HepG2 (cell line): ENCODE measurements around the gene AKNA.

Experiments
- MLLT10 ChIP-seq: sonication (generic); formaldehyde crosslinking; IDR thresholded peaks from 2 replicates; pipeline ENCODE4 v1.4.0; 2020; ENCODE audit warnings: missing genetic modification reagents
- NFKBIZ ChIP-seq: IDR thresholded peaks from 2 replicates; pipeline ENCODE4 v1.6.1; 2018; ENCODE audit warnings: missing genetic modification reagents, missing compliant biosample characterization
- STAT6 ChIP-seq: sonication (generic); formaldehyde crosslinking; IDR thresholded peaks from 2 replicates; pipeline ENCODE4 v1.4.0; 2020; ENCODE audit warnings: missing genetic modification reagents, mild to moderate bottlenecking, borderline replicate concordance
- TAF1 ChIP-seq: sonication (generic); formaldehyde crosslinking; IDR thresholded peaks from 2 replicates; pipeline ENCODE4 v1.4.0; 2020; ENCODE audit warnings: missing genetic modification reagents
- USF2 ChIP-seq, 2 experiments: sonication (generic) in 1 of 2; formaldehyde crosslinking in 1 of 2; IDR thresholded peaks; 2 replicates each; pipeline versions ENCODE4 v1.5.1 to v1.6.1; 2011 to 2020; ENCODE audit warnings: borderline replicate concordance in 1 of 2, low read depth in 1 of 2, low read length in 1 of 2, mild to moderate bottlenecking in 1 of 2, missing genetic modification reagents in 1 of 2, moderate library complexity in 1 of 2
- ZNF207 ChIP-seq: fragments of 450-650 bp; IDR thresholded peaks from 2 replicates; pipeline ENCODE4 v1.6.1; 2016; ENCODE audit warnings: antibody characterized with exemption, borderline replicate concordance
- ZNF263 ChIP-seq: sonication (generic); formaldehyde crosslinking; IDR thresholded peaks from 2 replicates; pipeline ENCODE4 v1.4.0; 2020; ENCODE audit warnings: missing genetic modification reagents

GRCh38 chr9:114343471-114344187 lies 44.2 kb downstream of the AKNA start:
- TF ChIP-seq MLLT10 (no peak), TAF1 (CRISPR knock-in tag) (no peak), USF2 (IDR thresholded peaks at IDR 0.05; ENCODE audit: low read depth, low read length) (no peak), USF2 (CRISPR knock-in tag; IDR thresholded peaks at IDR 0.05; ENCODE audit: borderline replicate concordance) (no peak), NFKBIZ (CRISPR knock-in tag) (no peak), STAT6 (CRISPR knock-in tag) (no peak), ZNF207 (no peak), ZNF263 (CRISPR knock-in tag) (no peak)
